PC-9 (cell line): Measurements from ENCODE around the gene ITGBL1.

Experiments used
- CTCF ChIP-seq: fragments of 200-600 bp; sonication (generic); conservative IDR thresholded peaks from 2 replicates; pipeline ENCODE4 v1.6.1; 2017; ENCODE audit warnings: mixed run types, antibody characterized with exemption, mild to moderate bottlenecking, moderate library complexity
- EZH2 ChIP-seq: fragments of 200-600 bp; sonication (generic); IDR thresholded peaks from 2 replicates; pipeline ENCODE4 v1.8.0; 2017; ENCODE audit warnings: antibody characterized with exemption, low read depth

GRCh38 chr13:101695870-101696516 is 243.5 kb downstream of the ITGBL1 start:
- no peak for TF ChIP-seq CTCF
- TF ChIP-seq EZH2, result no peak
